Thoracic aorta endothelial cell (primary cell): Measurements from ENCODE around the gene ANGPTL4. TPM values are rescaled to one million over a fixed set of nuclear protein-coding genes. Genes with fewer than 3 reads are reported as not detected.

ENCODE experiments used
- small RNA-seq: library from RNA; depleted of rRNA; stranded (forward); fragments of <200 nt; gene quantifications from one replicate; pipeline ENCODE3, GENCODE V24; 2012
- total RNA-seq: library from RNA; depleted of rRNA; stranded (reverse); fragments of >200 nt; gene quantifications from 2 replicates; pipeline ENCODE4 v1.2.3, GENCODE V29; 2012

Gene ANGPTL4, protein sequence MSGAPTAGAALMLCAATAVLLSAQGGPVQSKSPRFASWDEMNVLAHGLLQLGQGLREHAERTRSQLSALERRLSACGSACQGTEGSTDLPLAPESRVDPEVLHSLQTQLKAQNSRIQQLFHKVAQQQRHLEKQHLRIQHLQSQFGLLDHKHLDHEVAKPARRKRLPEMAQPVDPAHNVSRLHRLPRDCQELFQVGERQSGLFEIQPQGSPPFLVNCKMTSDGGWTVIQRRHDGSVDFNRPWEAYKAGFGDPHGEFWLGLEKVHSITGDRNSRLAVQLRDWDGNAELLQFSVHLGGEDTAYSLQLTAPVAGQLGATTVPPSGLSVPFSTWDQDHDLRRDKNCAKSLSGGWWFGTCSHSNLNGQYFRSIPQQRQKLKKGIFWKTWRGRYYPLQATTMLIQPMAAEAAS
- 9.5 and 27.8 TPM in 2 replicates for total RNA-seq

GRCh38 chr19:8363803-8364771, at the start of gene ANGPTL4:
Gene ANGPTL4, plus strand, starts transcription at chr19:8364155. Its CDS starts 167 bp downstream, at chr19:8364322.

DNA sequence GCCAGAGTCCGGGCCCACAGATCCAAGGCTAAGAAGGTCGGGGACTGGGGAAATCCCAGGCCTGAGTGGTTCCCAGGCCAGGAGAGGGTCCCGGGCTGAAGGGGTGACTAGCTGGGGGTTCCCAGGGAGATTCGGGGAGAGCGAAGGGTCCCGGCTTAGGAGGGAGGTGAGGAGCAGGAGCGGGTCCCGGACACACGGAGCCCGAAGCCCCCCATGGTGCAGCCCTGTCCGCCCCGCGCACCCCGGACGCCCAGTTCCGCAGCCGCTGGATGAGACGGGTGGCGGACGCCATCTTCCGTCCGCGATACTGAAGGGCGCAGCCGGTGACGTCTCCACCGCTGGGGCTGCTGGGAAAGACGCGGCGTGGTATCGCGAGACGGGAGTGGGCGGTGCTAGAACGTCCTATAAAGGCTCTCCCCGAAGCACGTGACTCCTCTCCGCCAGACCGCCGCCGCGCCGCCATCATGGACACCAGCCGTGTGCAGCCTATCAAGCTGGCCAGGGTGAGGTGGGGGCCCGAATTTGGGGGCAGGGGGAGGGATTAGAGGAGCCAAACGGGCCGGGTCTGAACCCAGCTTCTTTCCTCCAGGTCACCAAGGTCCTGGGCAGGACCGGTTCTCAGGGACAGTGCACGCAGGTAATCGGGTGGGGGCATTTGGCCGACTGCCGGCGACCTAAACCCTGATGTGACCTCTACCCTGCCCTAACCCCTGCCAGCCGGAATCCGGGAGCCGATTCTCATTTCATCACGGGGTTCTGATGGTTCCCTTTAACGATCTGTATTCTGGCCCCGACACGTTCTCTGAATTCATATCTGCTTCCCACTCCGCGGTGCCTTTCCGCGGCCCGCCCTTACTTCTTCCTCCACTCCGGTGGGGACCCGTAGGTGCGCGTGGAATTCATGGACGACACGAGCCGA, 42.6 kb upstream of the ANGPTL4 start, which contains the start of the genes NDUFA7 and RPS28:
TSS of gene NDUFA7 (minus strand) at position 309 of the 919 bp plus-strand sequence. CDS start at position 292, 17 bp downstream.
TSS of gene RPS28 (plus strand) at position 430 of the 919 bp plus-strand sequence. CDS start at position 465, 35 bp downstream.

DNA sequence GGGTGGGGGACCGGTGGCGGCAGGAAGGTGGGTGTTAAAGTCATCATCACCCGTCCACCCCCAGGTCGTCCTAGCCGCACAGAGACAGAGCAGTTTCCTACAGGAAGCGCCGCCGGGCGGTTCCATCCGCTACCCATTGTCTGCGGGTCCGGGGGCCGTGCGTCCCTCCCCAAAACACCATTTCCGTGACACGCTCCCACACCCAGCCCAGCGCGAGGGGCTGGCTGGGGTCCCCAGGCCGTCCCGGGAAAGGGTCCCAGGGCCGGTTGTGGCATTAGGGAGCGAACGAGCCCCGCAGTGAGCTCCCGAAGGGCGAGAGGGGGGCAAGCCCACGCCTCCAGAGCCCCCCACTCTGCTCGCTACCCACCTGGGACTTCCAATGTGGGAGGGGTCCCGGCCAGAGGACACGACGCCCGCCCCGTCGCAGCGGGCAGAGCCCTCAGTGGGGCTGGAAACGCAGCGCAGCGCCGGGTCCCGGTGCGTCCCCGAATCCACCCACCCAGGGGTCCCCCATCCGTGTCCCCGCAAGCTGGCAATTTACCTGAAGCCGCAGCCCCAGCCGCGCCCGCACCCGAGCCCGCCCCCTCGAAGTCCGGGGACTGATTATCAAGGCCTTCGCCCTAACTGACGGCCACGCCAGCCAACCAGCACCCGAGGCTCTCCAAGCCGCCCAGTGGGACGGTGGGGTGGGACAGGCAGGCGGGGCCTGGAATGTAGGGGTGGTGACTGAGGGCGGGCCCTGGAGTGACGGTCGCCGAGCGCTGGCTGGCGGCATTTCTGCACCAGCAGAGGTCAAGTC, 21.1 kb upstream of the ANGPTL4 start, which contains the start of gene KANK3:
TSS of gene KANK3 (minus strand) at position 579 of the 799 bp plus-strand sequence. CDS start 5,434 bp downstream, outside the sequence.

DNA sequence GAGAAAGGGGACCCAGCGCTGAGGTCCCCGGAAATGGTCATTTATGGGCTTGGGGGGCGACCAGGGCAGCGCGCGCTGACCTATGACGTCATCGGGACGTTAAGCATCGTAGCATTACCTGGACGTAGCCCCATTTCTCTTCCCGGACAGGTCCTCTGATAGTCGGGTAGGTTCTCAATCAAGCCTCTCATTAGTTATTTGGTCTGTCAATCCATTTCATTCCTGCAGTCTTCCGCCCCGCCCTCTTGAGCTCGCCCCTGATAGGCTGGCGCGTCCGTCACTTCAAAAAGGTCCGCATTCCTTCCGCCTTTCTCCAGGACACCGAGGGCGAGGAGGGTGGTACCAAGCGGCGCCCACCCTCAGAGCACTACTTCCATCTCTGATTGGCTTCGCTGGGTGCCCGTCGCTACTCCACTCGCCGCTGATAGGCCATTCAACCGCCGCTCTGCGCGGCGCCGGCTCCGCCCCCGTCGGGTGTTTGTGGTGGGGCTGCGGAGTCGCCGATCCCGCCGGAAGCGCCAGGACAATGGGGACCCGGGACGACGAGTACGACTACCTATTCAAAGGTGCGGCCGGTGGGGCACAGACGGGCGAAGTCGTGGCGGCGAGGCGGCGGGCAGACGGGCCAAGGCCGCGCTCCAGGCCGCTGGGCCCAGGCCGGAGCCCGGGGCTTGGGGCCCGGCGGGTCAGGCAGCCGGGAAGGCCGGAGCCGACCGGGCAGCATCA, 26.1 kb downstream of the ANGPTL4 start, which contains the start of gene RAB11B:
TSS of gene RAB11B (plus strand) at position 470 of the 726 bp plus-strand sequence. CDS start at position 527, 57 bp downstream.

DNA sequence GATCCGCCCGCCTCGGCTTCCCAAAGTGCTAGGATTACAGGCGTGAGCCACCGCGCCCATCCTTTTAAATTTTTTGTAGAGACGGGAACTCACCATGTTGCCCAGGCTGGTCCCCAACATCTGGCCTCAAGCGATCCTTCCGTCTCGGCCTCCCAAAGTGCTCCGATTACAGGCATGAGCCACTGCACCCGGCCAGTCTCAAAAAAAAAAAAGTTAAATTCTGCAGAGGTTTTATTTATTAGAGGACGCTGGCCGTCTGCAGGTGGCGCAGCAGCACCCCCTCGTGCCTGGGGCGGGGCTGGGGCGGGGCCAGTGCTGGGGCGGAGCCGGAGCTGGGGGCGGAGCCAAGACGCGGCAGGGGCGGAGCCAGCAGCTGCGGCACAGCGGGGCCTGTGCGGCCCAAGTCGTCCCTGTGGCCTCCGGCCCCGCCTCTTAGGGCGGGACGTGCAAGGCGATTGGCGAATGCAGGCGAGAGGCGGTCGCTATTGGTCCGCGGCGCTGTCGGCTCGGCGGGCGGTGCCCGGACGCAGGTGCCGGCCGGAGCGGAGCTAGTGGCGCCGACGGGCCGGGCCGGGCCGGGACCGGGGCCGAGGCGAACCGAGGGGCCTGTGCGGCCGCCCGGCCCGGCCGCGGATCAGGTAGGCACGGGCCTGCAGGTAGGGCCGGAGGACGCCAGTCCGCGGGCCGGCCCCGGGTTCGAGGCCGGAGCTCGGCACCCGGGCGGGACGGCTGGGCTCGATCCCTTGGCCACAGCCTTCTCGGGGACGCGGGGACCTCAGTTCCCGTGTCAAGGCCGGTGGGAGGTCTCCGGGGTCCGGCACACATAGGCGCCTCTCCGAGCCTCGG, 49.1 kb downstream of the ANGPTL4 start, which contains the start of gene MARCHF2:
TSS of gene MARCHF2 (plus strand) at position 523 of the 846 bp plus-strand sequence. CDS start 8,536 bp downstream, outside the sequence.

Small RNA genes within 50 kb of the gene (small RNA-seq; reads per million reads assigned to genes)
- gene MIR4999: not detected

Other genes starting within 250 kb of the ANGPTL4 start
- gene FBN3, start 214.6 kb upstream of the ANGPTL4 start, total RNA-seq: not detected in 2 replicates
- 2.0 and 2.4 TPM in 2 replicates for gene CERS4, start 154.8 kb upstream of the ANGPTL4 start, total RNA-seq
- gene CD320, start 55.8 kb upstream of the ANGPTL4 start, total RNA-seq: 60.9 and 77.8 TPM in 2 replicates
- 16.8 and 34.0 TPM in 2 replicates for gene NDUFA7, start 42.8 kb upstream of the ANGPTL4 start, total RNA-seq
- 149 and 150 TPM in 2 replicates for gene RPS28, start 42.7 kb upstream of the ANGPTL4 start, total RNA-seq
- gene KANK3, start 20.9 kb upstream of the ANGPTL4 start, total RNA-seq: 9.3 and 16.1 TPM in 2 replicates
- gene RAB11B, start 26.2 kb downstream of the ANGPTL4 start, total RNA-seq: 21.7 and 24.6 TPM in 2 replicates
- 56.3 and 64.6 TPM in 2 replicates for gene MARCHF2, start 49.1 kb downstream of the ANGPTL4 start, total RNA-seq
- gene HNRNPM, start 80.8 kb downstream of the ANGPTL4 start, total RNA-seq: 111 and 113 TPM in 2 replicates
- not detected in 2 replicates for gene PRAM1, start 138.5 kb downstream of the ANGPTL4 start, total RNA-seq
- gene ZNF414, start 150.0 kb downstream of the ANGPTL4 start, total RNA-seq: 3.9 and 5.8 TPM in 2 replicates
- under 0.01 and 0.36 TPM in 2 replicates for gene MYO1F, start 213.3 kb downstream of the ANGPTL4 start, total RNA-seq
- 2.4 and 4.0 TPM in 2 replicates for gene ADAMTS10, start 246.6 kb downstream of the ANGPTL4 start, total RNA-seq